Erythroblast (primary cell): ENCODE measurements around the gene CDHR2.

Source experiments
- GATA1 ChIP-seq: IDR thresholded peaks from 2 replicates; pipeline ENCODE4 v1.6.1; 2011; ENCODE audit warnings: low read depth, mild to moderate bottlenecking, control low read depth, low read length, moderate library complexity
- POLR2A ChIP-seq: IDR thresholded peaks from 2 replicates; pipeline ENCODE4 v1.6.1; 2011; ENCODE audit warnings: mild to moderate bottlenecking, low read length

DNA sequence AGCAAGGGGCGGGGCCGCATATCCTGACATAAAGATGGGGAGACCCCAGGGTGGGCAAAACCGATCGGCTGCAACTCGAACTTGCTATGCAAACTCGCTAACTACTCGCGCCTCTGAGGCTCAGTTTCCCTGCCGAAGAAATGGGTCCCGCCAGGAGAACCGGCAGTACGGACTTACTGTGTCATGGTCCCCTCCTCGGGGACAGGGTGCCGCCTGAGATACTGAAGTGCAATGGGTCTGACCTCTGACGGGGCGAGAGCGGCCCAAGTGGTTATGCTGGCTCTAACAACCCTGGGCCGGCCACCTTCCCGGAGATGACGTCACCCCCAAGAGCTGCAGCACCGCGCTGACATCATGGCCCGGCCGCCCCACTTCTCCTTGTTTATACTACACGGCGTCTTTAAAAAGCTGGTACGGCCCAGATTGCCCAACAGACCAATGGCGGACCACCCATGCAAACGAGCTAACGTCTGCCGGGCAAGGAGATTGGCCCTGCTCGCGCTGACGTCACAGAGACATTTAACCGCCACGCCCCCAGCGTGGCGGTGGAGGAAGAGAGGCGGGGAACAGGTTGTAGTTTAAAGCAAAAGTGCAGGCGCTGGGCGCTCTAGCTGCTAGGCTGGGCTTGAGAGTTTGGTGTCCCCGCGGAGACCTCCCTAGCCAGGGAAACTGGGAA, 11.4 kb upstream of the CDHR2 start:
- TF ChIP-seq POLR2A (no peak), GATA1 (no peak)
